GM12878 (cell line): ENCODE measurements around the gene DOK7. TPM values are rescaled to one million over a fixed set of nuclear protein-coding genes. Genes with fewer than 3 reads are reported as not detected.

ENCODE experiments used
- ATAC-seq: fragments of 200-7000 bp; cut with Tn5 transposase; 3 replicates; pipeline ENCODE4 v1.9.1; 2020; ENCODE audit warnings: mild to moderate bottlenecking, moderate library complexity
- BruUV-seq: library from RNA; stranded (reverse); fragments of 400-500 nt; replicated peaks from 2 replicates; lab custom pipeline; 2021; lab: Mats Ljungman, UMichigan
- CTCF ChIA-PET: fragments of 300-600 bp; sonication (Branson Sonifier 250); formaldehyde crosslinking; extraction: SDS; loops from one replicate; lab custom pipeline; 2021; ENCODE audit warnings: inconsistent platforms; lab: Yijun Ruan, JAX
- POLR2A ChIA-PET: fragments of 350-600 bp; formaldehyde crosslinking; extraction: SDS; loops from one replicate; lab custom pipeline; 2021; ENCODE audit warnings: inconsistent platforms; lab: Charles Lee
- RAD21 ChIA-PET: fragments of 300-600 bp; sonication (Branson Sonifier 250); formaldehyde crosslinking; loops from one replicate; lab custom pipeline; 2023; ENCODE audit warnings: antibody characterized with exemption; ENCODE audit not compliant: unreplicated experiment; lab: Charles Lee
- SMC1A ChIA-PET: fragments of 300-600 bp; sonication (Branson Sonifier 250); formaldehyde crosslinking; loops from one replicate; lab custom pipeline; 2023; ENCODE audit not compliant: unreplicated experiment, uncharacterized antibody; lab: Charles Lee
- DNase-seq: peaks from one replicate; pipeline ENCODE4 v3.0.0-alpha.2; 2011; ENCODE audit warnings: low read depth, low spot score
- FAIRE-seq: peaks from 3 replicates; lab custom pipeline; 2011; peaks lifted over from hg19 to GRCh38; lab: Jason Lieb, UNC
- H2AFZ ChIP-seq: 2 replicates; pipeline ENCODE4 v1.6.0; 2011; ENCODE audit warnings: low read depth, low read length, control low read depth; ENCODE audit not compliant: control insufficient read depth
- H3K27ac ChIP-seq: 2 replicates; pipeline ENCODE4 v1.5.1; 2011; ENCODE audit warnings: control low read depth; ENCODE audit not compliant: control insufficient read depth, insufficient read depth
- H3K27me3 ChIP-seq, 2 experiments: replicated peaks in 1 of 2; 2 replicates each; pipeline versions ENCODE4 v1.6.0 to v1.6.1; 2011; ENCODE audit warnings: low read length in 1 of 2; ENCODE audit not compliant: control insufficient read depth in 2 of 2, insufficient read depth in 2 of 2
- H3K36me3 ChIP-seq, 2 experiments: 2 replicates each; pipeline ENCODE4 v1.5.1; 2011; ENCODE audit warnings: low read length in 1 of 2; ENCODE audit not compliant: control insufficient read depth in 2 of 2, insufficient read depth in 2 of 2
- H3K4me1 ChIP-seq: 2 replicates; pipeline ENCODE4 v1.6.1; 2011; ENCODE audit warnings: mild to moderate bottlenecking, low read length, moderate library complexity, mixed read lengths; ENCODE audit not compliant: control insufficient read depth, insufficient read depth
- H3K4me2 ChIP-seq: 2 replicates; pipeline ENCODE4 v1.6.0; 2011; ENCODE audit warnings: control low read depth; ENCODE audit not compliant: control insufficient read depth, insufficient read depth
- H3K4me3 ChIP-seq: fragments of 200-600 bp; sonication (generic); 2 replicates; pipeline ENCODE4 v1.5.1; 2016
- H3K79me2 ChIP-seq: 2 replicates; pipeline ENCODE4 v1.6.0; 2011; ENCODE audit warnings: low read length; ENCODE audit not compliant: control insufficient read depth, insufficient read depth
- H3K9ac ChIP-seq: 2 replicates; pipeline ENCODE4 v1.8.0; 2011; ENCODE audit warnings: low read length, control low read depth, mixed read lengths; ENCODE audit not compliant: control insufficient read depth, insufficient read depth
- H3K9me3 ChIP-seq: replicated peaks from 3 replicates; pipeline ENCODE4 v1.5.1; 2011; ENCODE audit warnings: mild to moderate bottlenecking, low read length; ENCODE audit not compliant: control insufficient read depth, insufficient read depth
- H4K20me1 ChIP-seq: 2 replicates; pipeline ENCODE4 v1.6.0; 2011; ENCODE audit not compliant: control insufficient read depth, insufficient read depth
- EED ChIP-seq: sonication (generic); IDR thresholded peaks from 2 replicates; pipeline ENCODE4 v1.6.1; 2016; ENCODE audit warnings: antibody characterized with exemption, low read depth
- PAX8 ChIP-seq: fragments of 450-650 bp; IDR thresholded peaks from 2 replicates; pipeline ENCODE4 v1.6.1; 2017; ENCODE audit warnings: mild to moderate bottlenecking, moderate library complexity
- RCOR1 ChIP-seq: conservative IDR thresholded peaks from 2 replicates; pipeline ENCODE4 v1.6.1; 2012; ENCODE audit warnings: low read depth, low read length, improper control_type of control experiment
- SRF ChIP-seq, 2 experiments: IDR thresholded peaks; 2 replicates each; pipeline ENCODE4 v1.6.1; 2011; ENCODE audit warnings: low read depth in 2 of 2, low read length in 2 of 2, mild to moderate bottlenecking in 1 of 2, moderate library complexity in 1 of 2
- TCF3 ChIP-seq: IDR thresholded peaks from 2 replicates; pipeline ENCODE4 v1.6.1; 2012; ENCODE audit warnings: low read depth, mild to moderate bottlenecking, low read length, borderline replicate concordance; ENCODE audit not compliant: insufficient read depth
- WGBS: methylation state at CpG from one replicate; pipeline ENCODE4 v1.1.6; 2016; ENCODE audit warnings: low lambda C conversion rate; ENCODE audit not compliant: insufficient replicate concordance, insufficient coverage; ENCODE audit errors: missing lambda C conversion rate; 5-methylcytosine and 5-hydroxymethylcytosine counted together
- in situ Hi-C: fragments of 300-500 bp; cut with MboI; formaldehyde crosslinking; loops from 9 replicates; pipeline ENCODE4 v1.14.3; 2018; ENCODE audit warnings: mixed read lengths
- intact Hi-C: fragments of 100-400 bp; cut with micrococcal nuclease; formaldehyde crosslinking; loops from one replicate; pipeline ENCODE4 v1.14.2; 2022; ENCODE audit not compliant: unreplicated experiment
- polyA plus RNA-seq, 11 experiments: library from polyadenylated mRNA; depleted of rRNA in 4 of 11; unstranded in 6 of 11; stranded (reverse) in 5 of 11; fragments of >200 nt; fragmentation: Nextera tagmentation in 4 of 11; fragmentation: Illumina TruSeq in 1 of 11; extraction: Ambion mirVana in 4 of 11; extraction: Trizol in 1 of 11; gene quantifications; 1 replicate in 1 of 11; 2 replicates in 10 of 11; pipeline versions ENCODE4 v1.2.1 to v1.2.3, GENCODE V29; 2011 to 2016; ENCODE audit warnings: inconsistent platforms in 2 of 11, missing spikeins in 2 of 11, low read depth in 1 of 11
- total RNA-seq, 4 experiments: library from RNA; depleted of rRNA in 3 of 4; stranded (reverse); fragments of >200 nt in 3 of 4; fragmentation: Illumina TruSeq in 1 of 4; extraction: Trizol in 1 of 4; gene quantifications; 2 replicates each; pipeline versions ENCODE4 v1.2.1 to v1.2.3, GENCODE V29; 2013 to 2021
- TF ChIP-seq, protein P1 (sequence below): fragments of 450-650 bp; IDR thresholded peaks from 2 replicates; pipeline ENCODE4 v1.6.1; 2014; ENCODE audit warnings: mild to moderate bottlenecking

DOK7 gene
- total and polyA plus RNA-seq, 10 of the 15 experiments (the other 5 are each of a cell fraction or from before 2014, with no cell fraction given), result 0.04 to 0.46 (median 0.18) TPM; not detected in 4

DNA sequence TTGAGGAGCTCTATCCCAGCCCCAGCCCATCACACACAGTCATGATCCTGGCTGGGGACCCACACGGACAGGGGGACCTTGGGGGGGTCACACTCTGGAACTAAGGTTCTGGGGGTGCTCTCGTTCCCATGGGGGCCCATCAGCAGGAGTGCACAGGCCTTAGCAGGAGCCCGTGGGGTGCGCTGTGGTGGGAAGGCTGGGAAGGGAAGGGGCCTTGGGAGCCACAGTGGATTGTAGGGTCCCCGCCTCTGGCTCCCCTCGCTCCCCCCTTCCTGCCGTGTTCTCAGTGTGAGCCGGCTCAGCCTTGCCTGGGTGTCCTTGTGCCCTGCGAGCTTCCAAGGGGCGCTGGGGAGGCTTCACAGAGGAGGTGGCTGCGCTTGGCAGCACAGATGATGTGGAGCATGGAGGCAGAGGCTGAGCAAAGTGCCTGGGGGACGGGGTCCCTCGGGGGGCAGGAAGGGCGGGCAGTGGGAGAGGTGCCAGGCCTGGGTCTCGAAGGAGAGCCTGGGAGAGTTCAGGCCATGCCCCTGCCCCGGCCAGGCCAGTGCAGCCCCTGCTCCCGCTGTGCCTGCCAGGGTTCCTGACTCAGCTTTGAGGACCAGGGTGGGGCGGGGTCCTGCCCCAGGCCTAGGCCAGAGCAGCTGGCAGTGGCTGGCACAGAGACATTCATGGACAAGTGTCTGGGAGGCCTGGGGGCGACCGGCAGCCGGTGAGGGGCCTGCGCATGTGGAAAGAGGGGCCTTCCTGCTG, 26.9 kb upstream of the DOK7 start:
- ChIA-PET CTCF (interaction anchor here (0.9 to 2.0 kb wide), 3 partner anchors 8 to 88 kb away, joined by 3 to 8 read pairs (median 3); no protein-coding TSS in a partner anchor), SMC1A (interaction anchor here (2.1 kb wide), 1 partner anchor 90 kb away, joined by 8 read pairs; no protein-coding TSS in a partner anchor), POLR2A (no interaction called here), RAD21 (interaction anchor here (0.6 kb wide), 1 partner anchor 117 kb away, joined by 6 read pairs; no protein-coding TSS in a partner anchor)
- intact Hi-C loops (no loop called here), in situ Hi-C loops (no loop called here)
- TF ChIP-seq TCF3, result no peak
- TF ChIP-seq SRF (IDR thresholded peaks at IDR 0.05; ENCODE audit: low read depth in 2 of 2, low read length in 2 of 2), result no peak
- no peak for TF ChIP-seq PAX8
- TF ChIP-seq RCOR1, result no peak
- no peak for TF ChIP-seq EED
- TF ChIP-seq, protein P1, sequence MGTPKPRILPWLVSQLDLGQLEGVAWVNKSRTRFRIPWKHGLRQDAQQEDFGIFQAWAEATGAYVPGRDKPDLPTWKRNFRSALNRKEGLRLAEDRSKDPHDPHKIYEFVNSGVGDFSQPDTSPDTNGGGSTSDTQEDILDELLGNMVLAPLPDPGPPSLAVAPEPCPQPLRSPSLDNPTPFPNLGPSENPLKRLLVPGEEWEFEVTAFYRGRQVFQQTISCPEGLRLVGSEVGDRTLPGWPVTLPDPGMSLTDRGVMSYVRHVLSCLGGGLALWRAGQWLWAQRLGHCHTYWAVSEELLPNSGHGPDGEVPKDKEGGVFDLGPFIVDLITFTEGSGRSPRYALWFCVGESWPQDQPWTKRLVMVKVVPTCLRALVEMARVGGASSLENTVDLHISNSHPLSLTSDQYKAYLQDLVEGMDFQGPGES, result no peak
- FAIRE-seq, result no peak
- Histone ChIP-seq H3K9ac (no peak overlapping the region), H3K9me3 (no peaks in the 10 kb centered on the region), H2AFZ (no peak overlapping the region), H3K79me2 (no peaks in the 10 kb centered on the region), H3K36me3 (no peaks in the 10 kb centered on the region), H3K4me1 (no peaks in the 10 kb centered on the region), H3K4me2 (no peak overlapping the region), H3K4me3 (no peak overlapping the region), H3K27me3 (no peaks in the 10 kb centered on the region), H3K27ac (no peak overlapping the region), H4K20me1 (no peaks in the 10 kb centered on the region)
- no peak for DNase-seq
- BruUV-seq, result no TSS peak
- WGBS, result 69% methylated on average over 16 of the region's 22 CpGs
- ATAC-seq, result no peak; the same call in 2 of the 3 replicates
